ENCODE results near the gene ABLIM1. TPM values are rescaled to one million over a fixed set of nuclear protein-coding genes. Genes with fewer than 3 reads are reported as not detected.

Gene ABLIM1
- total RNA-seq, 1 experiment from 2014 or later: 89.4 TPM

DNA sequence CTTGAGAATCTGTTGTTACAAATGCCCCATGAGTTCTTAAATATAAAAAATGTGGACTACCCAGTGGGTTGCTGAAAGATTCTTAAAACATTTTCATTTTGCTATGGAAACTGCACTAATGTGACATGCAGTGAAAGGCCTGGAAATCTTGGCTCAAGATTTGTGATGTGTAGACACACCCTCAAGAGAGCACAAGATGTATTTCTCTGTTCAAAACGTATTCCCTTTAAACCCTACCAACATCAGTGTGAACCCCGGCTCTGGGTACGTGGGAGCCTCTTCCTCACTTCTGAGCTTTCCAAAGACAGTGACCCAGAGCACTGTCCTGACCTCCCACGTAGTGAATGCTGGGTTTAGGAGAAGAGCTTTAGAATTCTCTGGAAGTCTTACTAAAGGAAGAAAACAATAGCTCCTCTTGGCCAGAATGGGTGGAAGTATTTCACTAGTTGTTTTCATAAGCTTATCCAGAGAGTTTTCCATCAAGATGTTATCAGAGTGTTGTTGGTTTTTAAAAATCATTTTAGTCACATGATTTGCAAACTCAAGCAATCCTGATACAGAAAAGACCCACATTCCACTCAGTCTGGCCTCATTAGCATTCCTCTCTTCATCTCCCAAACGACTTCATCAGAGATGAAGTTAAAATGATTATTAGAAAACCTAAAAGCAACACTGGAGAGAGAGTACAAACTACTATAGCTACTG is 172.2 kb downstream of the ABLIM1 start:
- CTCF ChIA-PET: no interaction called here
- BruUV-seq (replicated peaks): no TSS peak
- no peak for DNase-seq
- TF ChIP-seq, protein P1, sequence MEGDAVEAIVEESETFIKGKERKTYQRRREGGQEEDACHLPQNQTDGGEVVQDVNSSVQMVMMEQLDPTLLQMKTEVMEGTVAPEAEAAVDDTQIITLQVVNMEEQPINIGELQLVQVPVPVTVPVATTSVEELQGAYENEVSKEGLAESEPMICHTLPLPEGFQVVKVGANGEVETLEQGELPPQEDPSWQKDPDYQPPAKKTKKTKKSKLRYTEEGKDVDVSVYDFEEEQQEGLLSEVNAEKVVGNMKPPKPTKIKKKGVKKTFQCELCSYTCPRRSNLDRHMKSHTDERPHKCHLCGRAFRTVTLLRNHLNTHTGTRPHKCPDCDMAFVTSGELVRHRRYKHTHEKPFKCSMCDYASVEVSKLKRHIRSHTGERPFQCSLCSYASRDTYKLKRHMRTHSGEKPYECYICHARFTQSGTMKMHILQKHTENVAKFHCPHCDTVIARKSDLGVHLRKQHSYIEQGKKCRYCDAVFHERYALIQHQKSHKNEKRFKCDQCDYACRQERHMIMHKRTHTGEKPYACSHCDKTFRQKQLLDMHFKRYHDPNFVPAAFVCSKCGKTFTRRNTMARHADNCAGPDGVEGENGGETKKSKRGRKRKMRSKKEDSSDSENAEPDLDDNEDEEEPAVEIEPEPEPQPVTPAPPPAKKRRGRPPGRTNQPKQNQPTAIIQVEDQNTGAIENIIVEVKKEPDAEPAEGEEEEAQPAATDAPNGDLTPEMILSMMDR (IDR thresholded peaks at IDR 0.05; ENCODE audit: unreplicated experiment): no peak
- Mint-ChIP-seq H3K27ac (ENCODE audit: unreplicated experiment) (no peak overlapping the region), H3K4me3 (ENCODE audit: low read depth, unreplicated experiment) (no peak overlapping the region), H3K9me3 (ENCODE audit: low read depth, unreplicated experiment) (no peaks in the 10 kb centered on the region), H3K4me1 (ENCODE audit: low read depth, unreplicated experiment) (peaks cover 8% of the 10 kb centered on the region), H3K27me3 (ENCODE audit: unreplicated experiment) (no peaks in the 10 kb centered on the region), H3K36me3 (ENCODE audit: insufficient read depth, unreplicated experiment) (no peaks in the 10 kb centered on the region)
- intact Hi-C loops (cut with micrococcal nuclease; ENCODE audit: unreplicated experiment): no loop called here

DNA sequence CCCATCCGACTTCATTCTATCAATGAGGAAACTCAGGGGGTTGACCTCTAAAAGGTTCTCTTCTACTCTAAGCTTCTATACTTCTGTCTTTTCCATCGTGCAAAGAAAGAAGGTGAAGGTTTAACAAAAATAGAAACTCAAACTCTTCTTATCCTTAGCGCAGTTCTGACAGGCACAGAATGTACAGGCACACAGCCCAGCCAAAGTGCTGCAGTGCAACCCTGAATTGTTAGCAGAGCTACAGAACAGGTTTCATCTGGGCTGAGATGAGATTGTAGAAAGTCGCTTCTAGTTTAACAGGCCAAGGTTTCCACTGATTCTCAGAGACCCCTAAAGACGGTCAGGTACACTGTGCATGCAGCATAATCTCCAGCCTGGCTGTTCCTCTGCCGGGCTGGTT is 174.5 kb downstream of the ABLIM1 start:
- intact Hi-C loops (cut with micrococcal nuclease; ENCODE audit: unreplicated experiment): loop anchor here (1.0 kb wide), 1 partner anchor 21 kb away; no protein-coding TSS in a partner anchor
- Mint-ChIP-seq H3K27ac (ENCODE audit: unreplicated experiment) (no peak overlapping the region), H3K36me3 (ENCODE audit: insufficient read depth, unreplicated experiment) (no peaks in the 10 kb centered on the region), H3K4me1 (ENCODE audit: low read depth, unreplicated experiment) (no peaks in the 10 kb centered on the region), H3K27me3 (ENCODE audit: unreplicated experiment) (no peaks in the 10 kb centered on the region), H3K9me3 (ENCODE audit: low read depth, unreplicated experiment) (no peaks in the 10 kb centered on the region), H3K4me3 (ENCODE audit: low read depth, unreplicated experiment) (no peak overlapping the region)
- CTCF ChIA-PET: no interaction called here
- DNase-seq: no peak
- TF ChIP-seq, protein P1 (IDR thresholded peaks at IDR 0.05; ENCODE audit: unreplicated experiment): no peak
- BruUV-seq (replicated peaks): no TSS peak

DNA sequence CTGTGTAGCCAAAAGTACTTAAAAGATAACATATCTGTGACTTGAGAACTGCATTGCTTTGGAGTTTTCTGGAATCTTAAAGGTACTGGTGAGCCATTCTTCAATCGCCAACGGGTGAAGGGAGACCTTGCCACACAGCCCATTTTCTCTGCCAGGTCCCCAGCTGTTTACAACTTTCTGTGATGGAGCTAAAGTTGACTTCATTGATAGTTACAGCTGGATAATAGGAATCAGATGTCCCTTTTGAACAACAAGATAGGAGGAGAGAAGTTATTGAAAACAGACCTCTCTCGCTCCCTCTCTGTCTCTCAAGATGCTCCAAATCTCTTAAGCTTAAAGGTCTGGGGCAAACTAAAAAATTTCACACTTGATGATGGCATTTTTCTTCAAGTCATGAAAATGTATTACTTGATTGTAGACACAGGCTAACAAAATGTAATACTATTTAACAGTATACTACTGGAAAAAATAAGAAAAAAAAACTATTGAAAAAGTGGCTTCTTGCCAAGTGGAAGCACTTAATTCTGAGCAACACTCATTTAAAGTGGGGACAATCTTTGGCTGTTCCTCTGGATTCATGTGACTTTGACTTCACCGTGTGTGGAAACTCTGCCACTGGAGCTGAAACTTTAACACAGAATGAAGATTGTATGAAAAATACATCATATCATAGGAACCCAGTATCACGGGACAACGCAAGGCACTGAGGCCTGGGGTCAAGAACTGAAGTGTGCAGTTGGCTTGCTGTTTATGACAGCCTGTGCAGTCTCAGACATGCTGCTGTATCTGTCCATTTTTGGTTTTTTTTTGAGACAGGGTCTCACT is 175.4 kb downstream of the ABLIM1 start:
- no TSS peak for BruUV-seq (replicated peaks)
- TF ChIP-seq, protein P1 (IDR thresholded peaks at IDR 0.05; ENCODE audit: unreplicated experiment): no peak
- DNase-seq: no peak
- H3K4me3 Mint-ChIP-seq (ENCODE audit: low read depth, unreplicated experiment): no peak overlapping the region
- H3K4me1 Mint-ChIP-seq (ENCODE audit: low read depth, unreplicated experiment): no peaks in the 10 kb centered on the region
- H3K9me3 Mint-ChIP-seq (ENCODE audit: low read depth, unreplicated experiment): no peaks in the 10 kb centered on the region
- CTCF ChIA-PET: no interaction called here
- H3K27me3 Mint-ChIP-seq (ENCODE audit: unreplicated experiment): no peaks in the 10 kb centered on the region
- H3K27ac Mint-ChIP-seq (ENCODE audit: unreplicated experiment): no peak overlapping the region
- H3K36me3 Mint-ChIP-seq (ENCODE audit: insufficient read depth, unreplicated experiment): no peaks in the 10 kb centered on the region
- intact Hi-C loops (cut with micrococcal nuclease; ENCODE audit: unreplicated experiment): loop anchor here (1.0 kb wide), 1 partner anchor 22 kb away; no protein-coding TSS in a partner anchor

- H3K9me3 Mint-ChIP-seq (ENCODE audit: low read depth, unreplicated experiment): no peaks in the 10 kb centered on the region
- CTCF ChIA-PET: interaction anchor here (1.0 kb wide), 1 partner anchor 10 kb away, joined by 3 read pairs; no protein-coding TSS in a partner anchor
Measured at GRCh38 chr10:114481055-114481454, 177.0 kb downstream of the ABLIM1 start.

More at GRCh38 chr10:114481055-114481454, 177.0 kb downstream of the ABLIM1 start:
- H3K36me3 Mint-ChIP-seq (ENCODE audit: insufficient read depth, unreplicated experiment): no peaks in the 10 kb centered on the region
- intact Hi-C loops (cut with micrococcal nuclease; ENCODE audit: unreplicated experiment): no loop called here
- no peak overlapping the region for H3K4me3 Mint-ChIP-seq (ENCODE audit: low read depth, unreplicated experiment)
- TF ChIP-seq, protein P1 (IDR thresholded peaks at IDR 0.05; ENCODE audit: unreplicated experiment): no peak
- H3K4me1 Mint-ChIP-seq (ENCODE audit: low read depth, unreplicated experiment): no peaks in the 10 kb centered on the region
- no peak overlapping the region for H3K27ac Mint-ChIP-seq (ENCODE audit: unreplicated experiment)
- BruUV-seq (replicated peaks): no TSS peak
- no peak for DNase-seq
- no peaks in the 10 kb centered on the region for H3K27me3 Mint-ChIP-seq (ENCODE audit: unreplicated experiment)
